Right atrium auricular region (tissue), 2 donors: Measurements from ENCODE around the gene APCDD1L. TPM values are rescaled to one million over a fixed set of nuclear protein-coding genes. Genes with fewer than 3 reads are reported as not detected.

Experiments
- DNase-seq: peaks from one replicate; pipeline ENCODE4 v3.0.0-alpha.2; 2019; ENCODE audit warnings: low spot score
- H3K27ac ChIP-seq, 2 donors: fragments of 200-600 bp; sonication (generic); 1 replicate in 1 of 2; 2 replicates in 1 of 2; pipeline ENCODE4 v1.5.1; 2016 to 2019
- H3K27me3 ChIP-seq, 2 donors: fragments of 200-600 bp; sonication (generic); one replicate each; pipeline versions ENCODE4 v1.5.1 to v1.6.0; 2017 to 2019
- H3K36me3 ChIP-seq: fragments of 200-600 bp; sonication (generic); one replicate; pipeline ENCODE4 v1.5.1; 2016
- H3K4me1 ChIP-seq, 2 donors: fragments of 200-600 bp; sonication (generic); one replicate each; pipeline versions ENCODE4 v1.5.1 to v1.6.0; 2017 to 2019
- H3K4me3 ChIP-seq, 2 donors: fragments of 200-600 bp; sonication (generic); 1 replicate in 1 of 2; 2 replicates in 1 of 2; pipeline ENCODE4 v1.5.1; 2017 to 2019; ENCODE audit warnings: mild to moderate bottlenecking in 1 of 2, moderate library complexity in 1 of 2
- H3K9me3 ChIP-seq, 2 donors: fragments of 200-600 bp; sonication (generic); one replicate each; pipeline ENCODE4 v1.5.1; 2019
- total RNA-seq, 2 donors: library from RNA; depleted of rRNA; stranded (reverse); fragments of >200 nt; gene quantifications; one replicate each; pipeline ENCODE4 v1.1.0, GENCODE V29; 2016
- TF ChIP-seq, protein P1 (sequence below), 2 donors: fragments of 200-600 bp; sonication (generic); IDR thresholded peaks; one replicate each; pipeline ENCODE4 v1.5.1; 2019; ENCODE audit warnings: antibody characterized with exemption in 2 of 2

APCDD1L gene
- total RNA-seq, 2 donors from 2014 or later = 0.89 to 1.5 TPM

DNA sequence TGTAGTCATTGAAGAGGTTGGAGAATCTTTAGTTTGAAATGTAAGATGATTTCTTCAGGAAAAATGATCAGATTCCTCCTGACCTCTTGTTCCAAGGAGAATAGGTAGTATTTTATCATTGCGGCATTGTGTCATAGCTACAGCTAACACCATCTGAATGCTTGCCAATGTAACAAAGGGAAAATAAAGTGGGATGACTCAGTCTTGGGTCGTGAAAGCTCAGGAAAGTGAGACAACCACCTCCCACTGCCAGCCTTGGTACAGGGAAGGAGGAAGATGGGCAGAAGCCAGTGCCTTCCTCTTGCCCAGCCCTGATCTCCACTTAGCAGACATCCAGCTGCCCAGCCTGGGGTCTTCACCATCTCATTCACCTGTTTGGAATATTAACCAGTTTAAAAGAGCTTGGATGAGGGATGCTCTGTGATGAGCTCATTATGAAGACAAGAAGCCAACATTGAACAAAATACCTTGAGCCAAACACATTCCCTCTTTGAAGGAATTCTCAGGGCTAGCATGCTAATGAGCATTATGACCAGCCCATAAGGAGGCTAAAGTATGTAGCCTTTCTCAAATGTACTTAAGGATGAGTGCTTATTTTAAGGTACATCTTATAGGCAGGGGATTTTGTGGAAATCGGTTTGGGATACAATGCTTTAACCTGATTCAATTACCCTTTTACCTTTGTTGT lies 40.0 kb upstream of the APCDD1L start:
- no peak for DNase-seq
- no peak overlapping the region for H3K4me3 ChIP-seq
- H3K36me3 ChIP-seq = no peaks in the 10 kb centered on the region
- H3K4me1 ChIP-seq = no peaks in the 10 kb centered on the region
- no peak overlapping the region for H3K27ac ChIP-seq
- no peaks in the 10 kb centered on the region for H3K27me3 ChIP-seq
- TF ChIP-seq, protein P1, sequence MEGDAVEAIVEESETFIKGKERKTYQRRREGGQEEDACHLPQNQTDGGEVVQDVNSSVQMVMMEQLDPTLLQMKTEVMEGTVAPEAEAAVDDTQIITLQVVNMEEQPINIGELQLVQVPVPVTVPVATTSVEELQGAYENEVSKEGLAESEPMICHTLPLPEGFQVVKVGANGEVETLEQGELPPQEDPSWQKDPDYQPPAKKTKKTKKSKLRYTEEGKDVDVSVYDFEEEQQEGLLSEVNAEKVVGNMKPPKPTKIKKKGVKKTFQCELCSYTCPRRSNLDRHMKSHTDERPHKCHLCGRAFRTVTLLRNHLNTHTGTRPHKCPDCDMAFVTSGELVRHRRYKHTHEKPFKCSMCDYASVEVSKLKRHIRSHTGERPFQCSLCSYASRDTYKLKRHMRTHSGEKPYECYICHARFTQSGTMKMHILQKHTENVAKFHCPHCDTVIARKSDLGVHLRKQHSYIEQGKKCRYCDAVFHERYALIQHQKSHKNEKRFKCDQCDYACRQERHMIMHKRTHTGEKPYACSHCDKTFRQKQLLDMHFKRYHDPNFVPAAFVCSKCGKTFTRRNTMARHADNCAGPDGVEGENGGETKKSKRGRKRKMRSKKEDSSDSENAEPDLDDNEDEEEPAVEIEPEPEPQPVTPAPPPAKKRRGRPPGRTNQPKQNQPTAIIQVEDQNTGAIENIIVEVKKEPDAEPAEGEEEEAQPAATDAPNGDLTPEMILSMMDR (IDR thresholded peaks at IDR 0.05) = no peak
- H3K9me3 ChIP-seq = no peaks in the 10 kb centered on the region

DNA sequence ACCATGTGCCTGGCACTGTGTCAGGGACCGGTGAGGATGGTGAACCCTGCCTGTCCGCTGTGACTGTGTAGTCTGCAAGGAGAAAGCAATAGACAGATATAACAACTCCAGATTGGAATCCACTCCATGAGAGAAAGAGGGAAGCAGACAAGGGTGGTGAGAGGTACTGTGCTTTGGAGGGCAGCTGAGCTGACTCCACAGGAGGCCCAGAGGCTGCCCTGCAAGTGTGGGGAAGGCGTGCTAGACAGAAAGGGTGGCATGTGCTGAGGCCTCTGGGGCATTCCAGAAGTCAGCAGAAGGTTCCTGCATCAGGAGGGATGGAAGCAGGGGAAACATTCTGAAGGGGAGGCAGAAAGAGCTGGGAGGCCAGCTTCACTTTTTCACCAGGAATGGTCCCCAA lies 39.3 kb upstream of the APCDD1L start:
- DNase-seq = no peak
- Histone ChIP-seq H3K9me3 (no peaks in the 10 kb centered on the region), H3K4me1 (no peaks in the 10 kb centered on the region), H3K4me3 (no peak overlapping the region), H3K27ac (no peak overlapping the region), H3K36me3 (no peaks in the 10 kb centered on the region), H3K27me3 (no peaks in the 10 kb centered on the region)
- TF ChIP-seq, protein P1 (IDR thresholded peaks at IDR 0.05) = no peak

DNA sequence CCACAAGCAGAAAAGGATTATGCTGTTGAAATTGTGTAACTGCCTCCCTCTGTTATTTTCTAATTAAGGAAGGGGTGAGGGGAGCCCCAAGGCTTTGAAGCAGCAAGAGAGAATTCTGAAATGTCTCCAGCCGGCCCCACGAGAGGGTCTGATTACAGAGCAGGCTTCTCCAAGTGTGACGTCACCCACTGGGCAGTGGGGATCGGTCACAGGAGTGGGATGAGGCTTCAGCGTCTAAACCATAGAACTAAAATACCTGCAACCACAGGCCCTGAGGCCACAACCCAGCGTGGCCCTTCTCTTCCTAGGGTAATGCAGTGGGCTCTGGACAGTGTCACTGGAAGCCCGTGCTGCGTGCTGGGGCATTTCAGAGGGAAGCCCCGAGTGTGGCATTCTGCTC lies 38.6 kb upstream of the APCDD1L start:
- no peak overlapping the region for H3K27ac ChIP-seq
- no peaks in the 10 kb centered on the region for H3K4me1 ChIP-seq
- H3K4me3 ChIP-seq = no peak overlapping the region
- no peaks in the 10 kb centered on the region for H3K9me3 ChIP-seq
- H3K36me3 ChIP-seq = no peaks in the 10 kb centered on the region
- no peaks in the 10 kb centered on the region for H3K27me3 ChIP-seq
- TF ChIP-seq, protein P1 (IDR thresholded peaks at IDR 0.05) = no peak
- DNase-seq = peak; percentile 59

DNA sequence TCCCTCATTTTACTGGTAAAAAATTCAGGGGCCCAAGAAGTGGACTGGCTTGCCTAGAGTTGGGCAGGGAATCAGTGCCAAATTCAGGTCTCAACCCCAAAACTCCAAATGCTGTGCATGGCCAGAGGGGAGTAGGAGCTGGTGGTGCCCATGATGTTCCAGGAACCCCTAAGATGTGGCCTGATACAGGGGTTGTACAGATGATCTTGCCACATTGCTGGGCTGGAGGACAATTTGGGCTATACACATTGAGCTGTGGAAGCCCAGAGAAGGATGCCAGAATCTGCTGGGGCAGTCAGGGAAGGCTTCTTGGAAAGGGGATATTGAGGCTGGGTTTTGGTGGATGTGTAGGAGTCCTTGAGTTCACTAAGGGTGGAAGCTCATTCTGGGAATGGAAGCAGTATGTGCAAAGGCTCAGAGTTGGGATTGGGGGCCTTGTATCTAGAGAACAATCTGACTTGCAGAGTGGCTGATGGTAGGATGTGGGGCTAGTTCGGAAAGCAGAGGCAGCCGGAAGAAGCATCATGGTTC lies 38.0 kb upstream of the APCDD1L start:
- Histone ChIP-seq H3K4me1 (no peaks in the 10 kb centered on the region), H3K4me3 (no peak overlapping the region), H3K36me3 (no peaks in the 10 kb centered on the region), H3K27me3 (no peaks in the 10 kb centered on the region), H3K27ac (no peak overlapping the region), H3K9me3 (no peaks in the 10 kb centered on the region)
- DNase-seq = no peak
- TF ChIP-seq, protein P1 (IDR thresholded peaks at IDR 0.05) = no peak

DNA sequence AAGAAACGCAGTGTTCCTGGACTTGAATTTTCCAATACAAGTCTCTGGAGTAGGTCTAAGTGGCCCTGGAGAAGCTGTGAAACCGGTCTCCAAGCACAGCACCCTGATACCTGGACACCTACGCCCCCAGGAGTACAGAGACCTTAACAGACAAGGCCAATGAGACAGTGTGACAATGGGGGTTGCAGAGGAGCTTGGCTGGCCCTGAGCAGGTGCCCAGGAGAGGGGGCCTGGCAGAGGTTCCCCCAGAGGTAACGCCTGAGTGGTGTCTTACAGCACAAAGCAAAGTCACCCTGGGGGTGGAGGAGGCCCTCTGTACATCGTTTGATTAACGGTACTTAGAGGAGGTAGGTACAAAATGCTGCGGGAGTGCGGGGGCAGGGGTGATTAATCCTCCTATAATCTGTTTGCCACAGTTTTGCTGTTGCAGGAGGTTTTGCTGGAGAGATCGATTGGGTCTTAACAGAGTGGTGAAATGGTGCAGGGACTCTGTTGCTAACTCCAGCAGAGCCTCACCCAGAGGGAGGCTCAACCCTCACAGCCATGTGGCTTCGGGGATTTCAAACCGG lies 37.3 kb upstream of the APCDD1L start:
- TF ChIP-seq, protein P1 (IDR thresholded peaks at IDR 0.05) = no peak
- H3K9me3 ChIP-seq = no peaks in the 10 kb centered on the region
- H3K4me3 ChIP-seq = no peak overlapping the region
- H3K27ac ChIP-seq = no peak overlapping the region
- no peaks in the 10 kb centered on the region for H3K4me1 ChIP-seq
- no peaks in the 10 kb centered on the region for H3K36me3 ChIP-seq
- DNase-seq = no peak
- H3K27me3 ChIP-seq = no peaks in the 10 kb centered on the region
